ENCODE measurements around the gene BNIP3. TPM values are rescaled to one million over a fixed set of nuclear protein-coding genes. Genes with fewer than 3 reads are reported as not detected.
"Not testable (repeated sequence)": the region's sequence is repeated elsewhere in the genome, so short reads cannot be mapped to it uniquely, and the experiment has no call there.

Gene BNIP3
- total RNA-seq, 1 experiment from 2014 or later = 129 TPM

GRCh38 chr10:131961047-131961776, 20.5 kb downstream of the BNIP3 start:
- no peak for DNase-seq
- peaks cover 10% of the 10 kb centered on the region for H3K36me3 ChIP-seq (replicated peaks; ENCODE audit: control insufficient read depth, insufficient read depth, low read length)

DNA sequence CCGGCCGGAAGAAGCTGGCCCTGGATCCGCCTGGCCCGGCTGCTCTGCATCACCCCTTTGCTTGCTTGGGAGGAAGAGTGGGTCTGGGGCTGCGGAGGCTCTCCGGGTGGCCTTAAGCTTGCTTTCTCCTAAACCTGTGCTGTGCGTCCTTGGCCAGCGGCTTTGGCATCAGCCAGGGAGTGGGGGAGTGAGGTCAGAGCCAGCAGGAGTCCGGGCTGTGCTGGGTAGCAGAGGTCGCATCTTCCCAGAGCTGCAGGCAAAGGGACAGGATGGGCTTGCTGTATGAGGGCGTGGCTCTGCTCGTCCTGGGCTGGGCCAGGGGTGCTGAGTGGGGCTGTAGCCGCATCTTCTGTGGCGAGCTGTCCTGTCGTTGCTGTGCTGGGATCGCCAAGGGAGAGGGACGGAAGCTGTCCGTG, 21.1 kb downstream of the BNIP3 start:
- peak; percentile 62 for DNase-seq
- peaks cover 14% of the 10 kb centered on the region for H3K36me3 ChIP-seq (replicated peaks; ENCODE audit: control insufficient read depth, insufficient read depth, low read length)
- no peaks in the 10 kb centered on the region for H3K27me3 ChIP-seq (ENCODE audit: control insufficient read depth, insufficient read depth, low read length)
- H3K4me3 ChIP-seq (ENCODE audit: insufficient read depth, low read depth, low read length) = no peak overlapping the region

More at GRCh38 chr10:131961047-131961776, 20.5 kb downstream of the BNIP3 start:
- no peaks in the 10 kb centered on the region for H3K27me3 ChIP-seq (ENCODE audit: control insufficient read depth, insufficient read depth, low read length)
- no peak overlapping the region for H3K4me3 ChIP-seq (ENCODE audit: insufficient read depth, low read depth, low read length)

DNA sequence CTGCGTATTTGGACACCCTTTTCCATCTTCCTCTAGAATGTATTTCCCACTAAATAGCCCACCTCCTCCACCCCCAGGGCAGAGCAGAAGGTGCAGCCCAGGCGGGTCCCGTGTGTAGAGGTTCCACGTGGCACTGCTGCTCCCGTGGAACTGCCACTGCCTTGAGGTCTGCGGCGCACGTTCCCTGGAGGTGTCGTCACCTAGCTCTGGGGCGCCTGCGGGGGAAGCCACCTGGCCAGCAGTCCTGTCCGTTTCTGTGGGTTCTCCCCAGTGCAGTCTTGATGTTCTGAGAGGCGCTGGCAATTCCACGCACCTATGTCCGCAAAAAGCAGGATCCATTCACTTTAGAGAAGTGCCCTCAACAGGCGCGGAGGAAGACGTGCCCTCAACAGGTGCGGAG, 21.9 kb downstream of the BNIP3 start:
- H3K27me3 ChIP-seq (ENCODE audit: control insufficient read depth, insufficient read depth, low read length) = no peaks in the 10 kb centered on the region
- no peak overlapping the region for H3K4me3 ChIP-seq (ENCODE audit: insufficient read depth, low read depth, low read length)
- DNase-seq = no peak
- H3K36me3 ChIP-seq (replicated peaks; ENCODE audit: control insufficient read depth, insufficient read depth, low read length) = peaks cover 16% of the 10 kb centered on the region

- Histone ChIP-seq H3K27me3 (ENCODE audit: control insufficient read depth, insufficient read depth, low read length) (no peaks in the 10 kb centered on the region), H3K36me3 (replicated peaks; ENCODE audit: control insufficient read depth, insufficient read depth, low read length) (peaks cover 18% of the 10 kb centered on the region), H3K4me3 (ENCODE audit: insufficient read depth, low read depth, low read length) (no peak overlapping the region)
- no peak for DNase-seq
Measured at GRCh38 chr10:131955591-131956340, 26.0 kb downstream of the BNIP3 start.

DNA sequence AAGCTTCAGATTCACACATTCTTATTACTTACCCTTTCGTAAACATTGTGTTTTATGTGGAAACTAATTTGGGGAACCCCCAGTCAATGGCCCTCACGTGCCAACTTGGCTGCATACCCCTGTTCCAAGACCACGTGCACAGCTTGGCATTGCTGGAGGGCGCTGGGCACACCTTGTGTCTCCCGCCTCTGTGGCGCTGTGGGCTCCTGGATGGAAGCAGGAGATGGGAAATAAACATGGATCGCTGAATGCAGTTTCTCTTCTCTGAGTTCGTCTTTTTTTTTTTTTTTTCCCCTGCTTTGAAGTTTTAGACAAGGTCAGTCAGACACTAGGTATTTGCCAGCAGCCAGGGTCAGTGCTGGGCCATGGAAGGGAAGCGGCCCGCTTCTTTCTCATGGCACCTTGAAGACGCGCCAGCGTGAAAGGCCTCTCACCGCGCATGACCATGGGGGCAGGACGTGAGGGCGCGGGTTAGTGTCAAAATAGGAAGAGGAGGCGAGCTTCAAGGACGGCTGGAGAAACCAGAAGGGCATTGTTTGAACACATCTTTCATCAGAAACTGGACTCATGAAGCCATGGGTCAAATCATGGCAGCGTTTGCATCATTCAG, 27.3 kb downstream of the BNIP3 start:
- DNase-seq = no peak
- H3K4me3 ChIP-seq (ENCODE audit: insufficient read depth, low read depth, low read length) = no peak overlapping the region
- peaks cover 18% of the 10 kb centered on the region for H3K36me3 ChIP-seq (replicated peaks; ENCODE audit: control insufficient read depth, insufficient read depth, low read length)
- H3K27me3 ChIP-seq (ENCODE audit: control insufficient read depth, insufficient read depth, low read length) = no peaks in the 10 kb centered on the region

- DNase-seq; H3K27me3 ChIP-seq (ENCODE audit: control insufficient read depth, insufficient read depth, low read length); H3K4me3 ChIP-seq (ENCODE audit: insufficient read depth, low read depth, low read length): not testable (repeated sequence)
- H3K36me3 ChIP-seq (replicated peaks; ENCODE audit: control insufficient read depth, insufficient read depth, low read length) = peaks cover 32% of the 10 kb centered on the region
Measured at GRCh38 chr10:131949908-131950307, 31.8 kb downstream of the BNIP3 start.

DNA sequence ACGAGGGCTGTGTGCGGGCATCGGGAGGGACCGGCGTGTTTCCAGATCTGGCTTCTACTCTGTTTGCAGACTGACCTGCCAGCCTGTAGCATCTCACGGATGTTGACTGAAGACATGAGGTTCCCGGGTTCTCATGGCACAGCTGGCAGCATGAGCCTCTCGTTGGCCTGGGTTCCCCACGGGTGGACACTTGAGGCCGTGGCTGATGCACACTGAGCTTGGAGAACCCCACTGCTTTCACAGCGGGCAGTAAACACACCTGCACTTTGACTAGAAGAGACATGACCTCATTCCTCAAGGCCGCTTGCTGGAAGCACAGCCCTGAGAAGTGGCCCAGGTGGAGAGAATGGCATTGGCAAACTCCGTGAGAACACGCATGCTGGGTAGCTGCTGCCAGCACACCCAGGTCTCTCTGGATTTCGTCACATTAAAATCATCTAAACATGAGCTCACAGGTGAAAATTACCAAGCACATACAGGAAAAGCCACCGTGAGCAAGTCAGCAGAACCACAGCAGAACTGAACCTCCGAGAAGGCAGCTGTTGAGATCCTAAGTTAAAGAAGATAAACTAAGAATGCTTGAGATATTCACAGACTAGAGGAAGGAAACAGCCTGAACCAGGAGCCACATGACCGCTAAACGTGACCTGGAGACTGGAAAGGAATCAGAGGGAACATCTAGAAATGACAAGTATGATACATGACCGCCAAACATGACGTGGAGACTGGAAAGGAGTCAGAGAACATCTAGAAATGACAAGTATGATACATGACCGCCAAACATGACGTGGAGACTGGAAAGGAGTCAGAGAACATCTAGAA, 32.5 kb downstream of the BNIP3 start:
- H3K4me3 ChIP-seq (ENCODE audit: insufficient read depth, low read depth, low read length) = no peak overlapping the region
- H3K27me3 ChIP-seq (ENCODE audit: control insufficient read depth, insufficient read depth, low read length) = no peaks in the 10 kb centered on the region
- peaks cover 33% of the 10 kb centered on the region for H3K36me3 ChIP-seq (replicated peaks; ENCODE audit: control insufficient read depth, insufficient read depth, low read length)
- DNase-seq = no peak

- no peaks in the 10 kb centered on the region for H3K27me3 ChIP-seq (ENCODE audit: control insufficient read depth, insufficient read depth, low read length)
- H3K36me3 ChIP-seq (replicated peaks; ENCODE audit: control insufficient read depth, insufficient read depth, low read length) = peaks cover 33% of the 10 kb centered on the region
Measured at GRCh38 chr10:131948501-131948900, 33.2 kb downstream of the BNIP3 start.

DNA sequence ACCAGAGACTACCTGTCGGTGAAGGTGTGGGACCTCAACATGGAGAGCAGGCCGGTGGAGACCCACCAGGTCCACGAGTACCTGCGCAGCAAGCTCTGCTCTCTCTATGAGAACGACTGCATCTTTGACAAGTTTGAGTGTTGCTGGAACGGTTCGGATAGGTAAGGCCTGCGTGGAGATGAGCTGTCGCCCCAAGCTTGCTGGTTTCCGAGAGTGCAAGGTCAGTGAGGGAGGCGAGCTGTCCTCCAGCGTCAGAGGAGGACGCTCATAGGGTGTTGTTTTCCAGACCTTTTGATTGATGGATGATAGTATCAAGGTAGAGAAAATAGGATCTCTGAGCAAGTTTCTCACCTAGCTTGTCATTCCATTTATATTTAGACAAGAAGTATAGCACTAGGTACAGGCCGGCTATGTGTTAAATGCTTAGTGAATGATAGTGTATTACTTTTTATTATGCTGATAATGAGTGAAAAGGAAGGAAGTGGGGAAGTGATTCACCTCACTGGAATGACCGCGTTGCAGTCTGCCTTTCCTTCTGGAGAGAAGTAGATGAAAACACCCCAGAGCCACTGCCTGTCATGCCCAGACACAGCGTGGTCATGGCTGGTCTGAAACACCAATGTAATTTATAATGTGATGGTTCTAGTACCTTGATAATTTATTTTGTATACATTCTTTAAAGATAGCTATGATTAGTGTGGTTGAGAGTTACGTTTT, 33.9 kb downstream of the BNIP3 start:
- Histone ChIP-seq H3K36me3 (replicated peaks; ENCODE audit: control insufficient read depth, insufficient read depth, low read length) (peaks cover 33% of the 10 kb centered on the region), H3K4me3 (ENCODE audit: insufficient read depth, low read depth, low read length) (no peak overlapping the region)
- DNase-seq = no peak

More at GRCh38 chr10:131948501-131948900, 33.2 kb downstream of the BNIP3 start:
- H3K4me3 ChIP-seq (ENCODE audit: insufficient read depth, low read depth, low read length) = no peak overlapping the region
- DNase-seq = no peak

DNA sequence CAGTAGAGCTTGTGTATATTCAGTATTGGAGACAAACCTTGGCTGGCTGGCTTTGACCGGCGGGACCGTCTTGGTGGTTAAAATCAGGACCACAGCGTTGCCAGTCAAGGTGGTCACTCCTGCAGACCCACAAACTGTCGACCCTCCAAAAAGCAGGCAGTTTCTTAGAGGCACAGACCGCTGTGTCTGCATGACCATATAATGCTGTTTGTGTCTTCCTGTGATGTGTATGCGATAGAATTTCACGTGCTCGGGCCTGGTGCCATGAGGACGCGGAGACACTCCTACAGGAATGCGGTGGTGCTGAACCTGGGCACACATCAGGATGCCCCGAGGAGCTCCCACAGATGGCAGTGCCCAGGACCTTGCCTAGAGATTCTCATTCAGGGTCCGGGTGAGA, 34.8 kb downstream of the BNIP3 start:
- DNase-seq = no peak
- Histone ChIP-seq H3K36me3 (replicated peaks; ENCODE audit: control insufficient read depth, insufficient read depth, low read length) (peaks cover 35% of the 10 kb centered on the region), H3K27me3 (ENCODE audit: control insufficient read depth, insufficient read depth, low read length) (no peaks in the 10 kb centered on the region), H3K4me3 (ENCODE audit: insufficient read depth, low read depth, low read length) (no peak overlapping the region)

More for the DNA sequence above, 33.9 kb downstream of the BNIP3 start:
- no peaks in the 10 kb centered on the region for H3K27me3 ChIP-seq (ENCODE audit: control insufficient read depth, insufficient read depth, low read length)

DNA sequence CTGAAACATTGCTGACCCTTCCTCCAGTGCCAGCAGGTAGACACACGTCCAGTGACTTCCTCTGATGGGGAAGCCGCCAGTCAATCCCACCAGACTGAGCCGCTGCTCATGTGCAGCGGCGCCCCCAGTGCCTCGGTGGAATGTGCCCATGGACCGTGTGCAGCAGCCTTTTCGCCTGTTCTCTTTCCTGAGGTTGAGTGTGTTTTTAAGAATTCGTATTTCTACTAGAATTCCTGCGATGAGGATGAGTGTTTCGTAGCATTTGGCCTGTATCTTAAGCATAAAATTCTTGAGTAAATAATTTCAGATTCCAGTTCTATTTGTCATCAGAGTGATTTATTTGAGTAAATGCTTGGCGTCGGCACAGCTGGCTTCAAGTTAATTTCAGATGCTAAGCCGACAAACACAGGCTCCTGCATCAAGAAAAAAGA, 35.4 kb downstream of the BNIP3 start:
- Histone ChIP-seq H3K27me3 (ENCODE audit: control insufficient read depth, insufficient read depth, low read length) (no peaks in the 10 kb centered on the region), H3K36me3 (replicated peaks; ENCODE audit: control insufficient read depth, insufficient read depth, low read length) (peaks cover 36% of the 10 kb centered on the region), H3K4me3 (ENCODE audit: insufficient read depth, low read depth, low read length) (no peak overlapping the region)
- no peak for DNase-seq

DNA sequence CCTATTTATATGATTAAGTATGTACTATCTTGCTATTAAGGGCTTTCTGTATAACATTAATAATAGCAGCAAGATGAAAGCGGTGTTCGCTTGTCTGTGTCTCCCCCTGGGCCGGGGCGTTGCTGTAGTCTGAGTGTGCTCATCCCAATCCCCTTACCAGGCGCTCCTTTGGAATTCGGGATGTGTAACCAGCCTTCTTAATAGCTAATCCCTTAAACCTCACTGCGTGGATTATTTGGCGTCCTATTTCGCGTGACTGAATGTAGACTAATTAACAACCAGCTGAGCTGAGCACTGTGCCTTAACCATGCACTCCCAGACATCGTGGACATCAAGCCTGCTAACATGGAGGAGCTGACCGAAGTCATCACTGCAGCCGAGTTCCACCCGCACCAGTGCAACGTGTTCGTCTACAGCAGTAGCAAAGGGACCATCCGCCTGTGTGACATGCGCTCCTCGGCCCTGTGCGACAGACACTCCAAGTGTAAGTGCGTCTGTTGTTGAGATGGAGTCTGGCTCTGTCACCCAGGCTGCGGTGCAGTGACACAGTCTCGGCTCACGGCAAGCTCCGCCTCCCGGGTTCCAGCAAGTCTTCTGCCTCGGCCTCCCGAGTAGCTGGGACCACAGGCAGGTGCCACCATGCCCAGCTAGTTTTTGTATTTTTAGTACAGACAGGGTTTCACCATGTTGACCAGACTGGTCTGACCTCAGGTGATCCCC, 36.6 kb downstream of the BNIP3 start:
- Histone ChIP-seq H3K4me3 (ENCODE audit: insufficient read depth, low read depth, low read length) (no peak overlapping the region), H3K27me3 (ENCODE audit: control insufficient read depth, insufficient read depth, low read length) (no peaks in the 10 kb centered on the region), H3K36me3 (replicated peaks; ENCODE audit: control insufficient read depth, insufficient read depth, low read length) (peaks cover 40% of the 10 kb centered on the region)
- no peak for DNase-seq

GRCh38 chr10:131944412-131944811, 37.3 kb downstream of the BNIP3 start:
- H3K4me3 ChIP-seq (ENCODE audit: insufficient read depth, low read depth, low read length) = no peak overlapping the region
- no peaks in the 10 kb centered on the region for H3K27me3 ChIP-seq (ENCODE audit: control insufficient read depth, insufficient read depth, low read length)
- no peak for DNase-seq
- H3K36me3 ChIP-seq (replicated peaks; ENCODE audit: control insufficient read depth, insufficient read depth, low read length) = peaks cover 39% of the 10 kb centered on the region

Data from H7 (cell line).